AG20443 (cell line): ENCODE results near the gene QSOX2.

Experiments
- DNase-seq: peaks from one replicate; pipeline ENCODE4 v3.0.0; 2012; ENCODE audit warnings: low spot score, mixed read lengths

The QSOX2 gene

DNA sequence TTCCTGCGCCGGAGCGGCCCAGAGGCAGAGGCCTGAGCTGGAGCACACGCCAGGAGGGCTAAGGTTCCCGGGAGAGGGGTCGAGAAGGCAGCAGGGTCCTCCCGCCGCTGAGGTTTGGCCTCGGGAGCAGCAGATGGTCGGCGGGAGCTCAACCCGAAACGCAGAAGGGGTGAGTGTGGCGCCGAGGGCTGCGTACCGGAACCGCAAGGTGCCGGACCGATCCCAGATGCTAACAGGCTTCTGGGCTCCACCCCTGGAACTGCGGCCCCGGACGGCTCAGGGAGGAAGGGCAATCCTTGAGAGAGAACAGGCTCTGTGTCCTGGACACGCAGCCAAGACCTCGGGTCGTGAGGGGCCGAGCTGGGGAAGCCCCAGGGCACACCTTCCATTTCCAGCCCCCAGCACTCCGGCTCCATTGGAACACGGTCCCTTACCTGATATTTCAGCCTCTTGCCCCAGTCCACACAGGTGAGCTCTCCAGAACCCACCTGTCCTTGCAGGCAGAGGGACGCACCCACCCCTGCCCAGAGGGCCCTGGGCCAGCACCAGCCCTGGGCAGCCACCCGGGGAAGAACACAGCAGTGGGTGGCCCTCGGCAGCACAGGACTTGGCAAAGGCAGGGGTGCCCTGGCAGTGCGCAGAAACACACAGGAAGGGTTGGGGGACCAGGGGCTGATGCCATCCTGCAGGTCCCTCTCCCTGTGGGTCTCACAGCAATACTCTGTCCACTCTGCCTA lies 42.0 kb downstream of the QSOX2 start:
- DNase-seq = no peak

DNA sequence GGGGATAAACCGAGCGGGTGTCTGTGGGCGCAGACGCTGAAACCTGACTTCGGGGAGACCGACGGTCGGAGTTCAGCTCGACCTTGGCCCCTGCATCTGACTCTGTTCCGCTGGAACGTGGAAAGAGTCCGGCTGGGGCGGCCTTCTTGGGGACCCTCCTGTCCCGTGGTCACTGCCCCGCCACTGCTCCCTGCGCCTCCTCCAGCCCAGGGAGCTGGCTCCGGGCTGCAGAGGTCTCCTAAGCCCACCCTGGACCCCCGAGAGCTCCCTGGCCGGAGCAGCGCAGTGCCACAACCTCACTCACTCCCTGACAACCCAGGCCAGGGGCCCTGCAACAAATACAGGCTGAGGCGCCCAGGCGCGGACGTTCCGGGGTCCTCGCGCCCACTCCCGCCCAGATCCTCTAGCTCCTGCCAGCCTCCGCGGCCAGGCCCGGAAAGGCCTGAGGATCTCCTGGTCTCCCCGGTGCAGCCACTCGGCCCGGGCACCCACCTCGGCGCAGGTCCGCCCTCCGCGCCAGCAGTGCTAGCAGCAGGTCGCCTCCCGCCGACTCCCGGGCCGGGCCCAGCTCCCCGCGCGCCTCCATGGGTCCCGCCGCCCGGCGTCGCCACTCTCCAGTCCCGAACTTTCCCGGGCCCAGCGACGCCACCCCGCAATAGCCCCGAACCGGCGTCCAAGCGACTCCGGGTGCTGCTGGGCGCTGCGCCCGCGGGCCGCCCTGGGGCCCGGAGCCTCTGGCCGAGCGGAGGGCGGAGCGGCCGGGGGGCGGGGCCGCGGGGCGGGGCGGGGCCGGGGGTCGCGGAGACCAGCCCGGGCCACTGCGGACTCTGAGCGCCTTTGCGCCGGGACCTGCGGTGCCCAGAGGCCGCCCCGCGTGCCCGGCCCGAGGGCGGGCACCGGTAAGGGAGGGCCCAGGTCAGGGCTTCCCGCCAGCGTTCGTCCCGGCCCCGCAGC lies 42.9 kb downstream of the QSOX2 start:
- no peak for DNase-seq

DNA sequence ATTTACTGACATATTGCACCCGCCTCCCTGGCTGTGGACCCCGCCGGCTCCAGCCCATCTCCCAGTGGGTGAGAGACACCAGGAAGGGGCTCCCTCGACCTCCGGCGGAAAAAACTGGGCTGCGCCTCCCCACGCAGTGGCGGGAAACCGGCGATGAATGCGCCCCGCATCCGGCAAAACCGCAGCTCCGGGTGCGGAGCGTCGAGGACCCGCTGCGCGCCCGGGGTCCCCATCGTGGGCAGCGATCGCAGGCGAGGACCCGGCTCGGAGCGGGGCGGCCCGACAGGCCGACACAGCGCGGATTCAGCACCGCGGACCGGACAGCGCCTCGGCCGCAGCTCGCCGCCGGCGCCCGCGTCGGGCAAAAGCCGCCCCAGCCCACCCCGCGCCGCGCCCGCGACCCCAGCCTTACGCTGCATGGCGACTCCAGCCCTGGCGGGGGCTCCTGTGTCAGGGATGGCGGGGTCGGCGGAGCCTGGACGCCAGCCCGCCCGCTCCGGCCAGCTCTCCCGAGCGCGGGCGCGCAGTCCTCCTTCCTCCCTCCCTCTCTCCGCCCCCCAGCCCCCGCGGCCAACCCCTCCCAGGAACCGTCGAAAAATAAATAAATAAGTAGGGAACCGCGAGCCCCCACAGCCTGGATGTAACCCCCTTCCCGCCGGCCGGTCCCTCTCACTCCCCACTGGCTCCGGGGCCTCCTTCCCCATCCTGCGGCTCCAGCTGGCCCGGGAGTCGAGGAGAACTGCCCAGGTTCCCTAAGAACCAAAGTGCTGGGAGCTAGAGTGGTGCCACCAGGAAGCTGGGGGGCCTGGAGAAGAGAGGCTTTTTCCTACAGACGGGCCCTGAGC lies 43.8 kb downstream of the QSOX2 start:
- DNase-seq = peak; percentile 86

DNA sequence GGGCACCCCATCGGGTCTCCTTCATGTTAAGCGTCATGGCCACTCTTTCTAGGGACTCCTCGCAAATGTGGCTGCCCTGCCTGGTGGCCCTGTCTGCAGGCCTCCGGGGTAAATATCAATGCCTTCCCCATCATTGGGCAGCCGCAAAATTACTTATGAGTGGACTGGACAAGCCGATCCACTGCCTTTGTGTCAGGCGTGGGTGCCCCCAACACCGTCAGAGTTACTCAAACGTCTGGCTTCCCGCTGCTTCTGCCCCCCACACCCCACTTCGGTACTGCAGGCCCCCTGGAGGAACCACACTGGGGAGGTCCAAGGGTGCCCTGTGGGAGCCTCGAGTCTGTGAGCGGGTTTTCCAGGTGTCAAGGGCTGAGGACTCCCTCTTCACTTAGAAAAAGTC lies 44.4 kb downstream of the QSOX2 start:
- DNase-seq = no peak

DNA sequence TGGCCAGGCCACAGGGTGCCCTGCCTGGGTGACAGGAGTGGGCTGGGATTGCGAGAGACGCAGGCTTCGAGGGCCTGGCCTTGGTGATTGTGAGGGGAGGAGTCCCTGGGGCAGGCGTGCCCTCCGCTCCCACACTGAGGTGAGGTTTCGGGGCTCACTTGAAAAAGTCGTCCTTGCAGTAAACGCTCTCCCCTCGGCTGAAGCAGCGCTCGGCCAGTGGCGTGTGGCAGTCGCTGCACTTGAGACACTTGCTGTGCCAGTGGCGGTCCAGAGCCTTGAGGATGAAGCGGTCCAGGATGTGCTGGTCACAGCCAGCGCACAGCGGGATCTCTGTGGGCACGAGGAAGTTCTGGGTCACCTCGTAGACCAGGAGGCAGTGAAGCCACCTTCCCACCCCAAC lies 45.2 kb downstream of the QSOX2 start:
- no peak for DNase-seq

DNA sequence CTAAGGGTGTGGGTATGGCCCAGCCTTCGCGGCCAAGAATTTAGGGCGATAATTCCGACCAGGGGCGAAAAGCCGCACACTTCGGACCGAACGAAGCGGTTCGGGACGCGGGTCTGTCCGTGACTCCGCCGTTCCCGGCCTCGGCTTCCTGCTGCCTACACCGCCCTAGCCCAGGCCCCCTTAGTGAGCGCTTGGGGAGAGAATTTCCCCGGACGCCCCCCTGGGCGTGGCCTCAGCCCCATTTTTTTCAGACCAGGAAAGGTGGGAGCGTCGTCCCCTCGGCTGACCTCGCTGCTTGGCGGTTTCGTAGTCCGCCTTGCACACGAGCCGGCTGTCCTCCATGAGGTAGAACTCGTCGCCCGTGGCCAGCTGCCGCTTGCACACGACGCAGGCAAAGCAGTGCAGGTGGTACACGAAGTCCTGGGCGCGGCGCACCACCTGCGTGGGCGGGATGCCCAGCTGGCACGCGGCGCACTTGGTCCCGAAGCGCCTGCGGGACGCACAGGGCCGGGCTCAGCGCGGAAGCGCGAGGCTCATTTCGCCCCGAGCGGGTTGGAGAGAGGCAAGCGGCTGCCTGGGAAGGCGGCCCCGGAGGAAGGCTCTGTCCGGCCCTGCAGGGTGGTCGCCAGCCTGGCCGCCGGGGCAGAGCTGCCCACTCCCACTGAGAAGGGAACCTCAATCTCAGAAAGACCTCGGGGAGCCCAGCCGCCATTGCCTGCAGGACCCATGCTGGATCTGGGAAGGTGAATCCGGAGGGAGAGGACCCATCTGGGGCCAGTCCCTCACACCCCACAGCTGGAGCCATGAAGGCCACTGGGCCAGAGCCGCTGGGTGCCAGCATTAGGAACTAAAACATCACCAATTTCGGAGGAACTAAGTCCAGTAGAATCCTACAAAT lies 46.0 kb downstream of the QSOX2 start:
- DNase-seq = no peak

DNA sequence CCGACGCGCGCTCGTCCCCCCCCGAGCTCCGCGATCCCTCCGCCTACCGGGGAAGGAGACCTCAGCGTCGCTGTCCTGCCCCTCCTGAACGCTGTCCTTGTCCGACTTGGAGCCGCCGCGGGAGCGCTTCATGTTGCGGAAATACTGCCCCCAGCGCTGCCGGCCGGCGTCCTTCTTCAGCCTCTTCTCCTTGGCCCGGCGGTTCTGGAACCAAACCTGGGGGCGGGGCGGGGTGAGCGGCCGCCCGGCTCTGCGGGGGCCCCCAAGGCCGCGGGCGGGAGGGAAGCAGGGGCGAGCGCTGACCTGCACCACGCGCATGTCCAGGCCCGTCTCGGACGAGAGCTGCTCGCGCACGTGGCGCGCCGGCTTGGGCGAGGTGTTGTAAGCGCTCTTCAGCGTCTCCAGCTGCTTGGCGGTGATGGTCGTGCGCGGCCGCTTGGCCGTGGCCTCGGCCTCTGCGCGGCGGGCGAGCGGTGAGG lies 47.0 kb downstream of the QSOX2 start:
- no peak for DNase-seq

DNA sequence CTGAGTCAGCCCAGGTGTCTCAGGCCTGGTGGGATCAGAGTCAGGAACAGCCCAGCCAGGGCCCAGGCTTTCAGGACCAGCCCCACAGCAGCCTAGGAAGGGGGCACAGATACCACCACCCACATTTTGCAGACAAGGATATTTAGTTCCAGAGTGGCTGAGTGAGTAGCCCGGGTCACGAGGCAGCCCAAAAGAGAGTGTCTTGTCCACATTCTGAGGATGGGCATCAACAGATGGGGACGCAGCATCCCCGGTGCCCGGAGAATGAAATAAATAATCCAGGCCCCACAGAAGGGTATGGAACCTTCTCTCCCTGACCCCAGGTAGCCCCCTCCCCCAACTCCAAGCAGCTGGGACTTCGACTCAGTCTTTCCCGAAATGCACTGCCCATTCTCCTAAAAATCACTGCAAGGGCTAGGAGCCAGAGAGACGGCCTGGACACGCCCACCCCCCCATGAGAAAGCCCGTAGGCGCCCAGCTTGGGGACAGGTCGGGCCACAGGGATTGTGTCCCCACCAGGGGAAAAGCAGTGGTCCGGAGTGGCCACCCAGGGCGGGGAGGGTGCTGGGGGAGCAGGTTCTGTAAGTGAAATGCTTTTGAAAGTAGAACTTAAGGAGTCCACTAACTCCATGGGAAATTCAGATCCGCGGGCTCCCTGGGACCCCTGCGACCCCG lies 47.5 kb downstream of the QSOX2 start:
- no peak for DNase-seq

DNA sequence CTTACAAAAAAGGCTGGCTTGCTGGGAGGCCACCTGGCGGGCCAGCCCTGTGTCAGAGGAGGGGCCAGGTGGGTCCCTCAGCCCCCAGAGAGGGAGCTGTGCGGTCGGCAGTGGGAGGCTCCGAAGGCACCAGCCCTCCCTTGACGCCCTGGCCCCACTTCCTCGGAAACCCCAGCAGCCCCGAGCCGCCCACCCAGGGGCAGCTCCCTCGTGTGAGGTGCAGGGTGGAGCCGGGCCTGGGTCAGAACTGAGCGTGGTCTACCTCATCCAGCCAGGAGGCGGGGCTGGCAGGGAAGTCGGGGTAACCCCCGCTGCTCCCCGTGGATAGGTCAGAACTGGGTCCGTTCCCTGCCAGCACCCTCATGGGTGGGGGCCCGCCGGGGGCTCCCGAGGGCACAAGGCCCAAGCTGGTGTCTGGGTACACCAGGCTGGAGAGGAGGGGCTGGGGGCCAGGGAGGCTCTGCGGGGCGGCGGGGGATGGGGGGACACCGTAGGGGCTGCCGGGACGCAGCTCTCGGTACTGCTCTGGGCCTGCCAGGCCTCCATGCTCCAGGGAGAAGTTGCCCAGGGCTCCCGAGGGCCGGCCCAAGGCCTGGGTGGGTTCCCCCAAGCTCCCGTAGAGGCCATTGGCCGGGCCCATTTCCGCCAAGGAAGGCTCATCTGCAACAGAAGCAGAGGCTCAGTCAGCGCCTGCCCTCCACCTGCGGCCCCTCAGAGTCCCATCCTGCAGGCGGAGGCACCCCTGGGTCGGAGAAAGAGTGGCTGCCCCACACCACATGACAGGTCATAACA lies 48.3 kb downstream of the QSOX2 start:
- no peak for DNase-seq

DNA sequence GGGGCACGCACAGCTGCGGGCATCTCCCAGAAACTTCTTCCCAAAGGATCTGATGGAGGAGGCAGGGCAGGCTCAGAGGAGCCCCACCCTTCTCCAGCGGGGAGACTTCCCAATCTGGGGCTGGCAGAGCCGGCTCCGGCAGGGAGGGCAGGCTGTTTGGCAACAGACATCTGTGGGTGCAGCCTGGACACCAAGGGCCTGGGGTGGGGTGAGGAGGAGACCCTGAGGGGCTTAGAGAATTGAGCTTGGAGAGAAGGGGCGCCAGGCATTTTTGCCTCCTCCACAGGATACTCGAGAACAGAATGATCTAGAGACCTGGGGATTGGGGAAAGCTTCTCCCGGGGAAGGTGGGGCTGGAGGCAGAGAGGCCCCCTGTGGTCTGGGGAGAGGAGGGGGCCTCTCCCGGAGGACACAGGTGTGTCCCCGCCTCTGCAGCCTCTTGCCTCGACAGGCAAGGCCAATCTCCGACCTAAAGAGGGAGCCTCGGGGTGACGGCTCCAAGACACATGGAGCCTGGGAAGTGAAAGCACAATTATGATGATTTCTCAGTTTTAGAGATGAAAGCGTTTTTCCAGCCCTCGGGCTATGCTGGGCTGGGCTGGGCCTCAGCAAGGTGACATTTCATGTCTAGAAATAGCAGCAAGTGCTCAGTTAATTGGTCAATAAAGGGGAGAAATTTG lies 49.1 kb downstream of the QSOX2 start:
- DNase-seq = no peak

DNA sequence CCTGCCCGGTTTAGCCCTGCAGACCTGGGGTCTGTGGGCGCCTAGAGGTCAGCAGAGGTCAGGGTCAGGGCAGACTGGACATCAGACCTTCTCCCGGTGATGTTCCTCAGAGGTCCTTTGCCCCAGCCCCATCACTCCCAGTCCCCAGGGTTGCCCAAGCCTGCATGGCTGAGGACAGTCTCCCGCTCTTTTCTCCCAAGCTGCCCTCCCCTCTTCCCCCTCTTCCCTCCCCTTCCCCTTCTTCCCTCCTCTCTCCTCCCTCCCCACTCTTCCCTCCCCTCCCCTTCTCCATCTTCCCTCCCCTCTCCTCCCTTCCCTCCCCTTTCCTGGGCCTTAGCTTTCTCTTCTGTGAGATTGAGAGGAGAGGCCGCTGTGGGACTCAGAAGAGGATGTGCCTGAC lies 51.1 kb downstream of the QSOX2 start:
- no peak for DNase-seq

DNA sequence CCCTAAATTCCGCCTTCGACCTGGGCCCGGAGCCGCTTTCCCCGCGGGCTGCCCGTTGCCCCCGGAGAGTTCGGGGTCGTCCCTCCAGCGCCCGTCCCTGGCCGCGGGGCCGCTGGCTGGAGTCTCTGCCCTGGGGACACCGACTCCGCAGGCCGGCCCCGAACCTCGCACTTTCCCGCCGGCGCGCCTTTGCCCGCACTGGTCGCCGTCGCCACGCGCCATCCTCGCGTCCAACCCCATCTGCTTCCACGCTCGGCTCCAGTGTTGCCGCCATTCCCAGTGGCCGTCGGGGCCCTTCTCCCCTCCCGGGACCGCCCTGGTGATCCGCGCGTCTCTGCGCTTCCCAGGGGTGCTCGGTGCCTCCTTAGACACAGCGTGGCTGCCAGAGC lies 51.7 kb downstream of the QSOX2 start:
- DNase-seq = no peak

DNA sequence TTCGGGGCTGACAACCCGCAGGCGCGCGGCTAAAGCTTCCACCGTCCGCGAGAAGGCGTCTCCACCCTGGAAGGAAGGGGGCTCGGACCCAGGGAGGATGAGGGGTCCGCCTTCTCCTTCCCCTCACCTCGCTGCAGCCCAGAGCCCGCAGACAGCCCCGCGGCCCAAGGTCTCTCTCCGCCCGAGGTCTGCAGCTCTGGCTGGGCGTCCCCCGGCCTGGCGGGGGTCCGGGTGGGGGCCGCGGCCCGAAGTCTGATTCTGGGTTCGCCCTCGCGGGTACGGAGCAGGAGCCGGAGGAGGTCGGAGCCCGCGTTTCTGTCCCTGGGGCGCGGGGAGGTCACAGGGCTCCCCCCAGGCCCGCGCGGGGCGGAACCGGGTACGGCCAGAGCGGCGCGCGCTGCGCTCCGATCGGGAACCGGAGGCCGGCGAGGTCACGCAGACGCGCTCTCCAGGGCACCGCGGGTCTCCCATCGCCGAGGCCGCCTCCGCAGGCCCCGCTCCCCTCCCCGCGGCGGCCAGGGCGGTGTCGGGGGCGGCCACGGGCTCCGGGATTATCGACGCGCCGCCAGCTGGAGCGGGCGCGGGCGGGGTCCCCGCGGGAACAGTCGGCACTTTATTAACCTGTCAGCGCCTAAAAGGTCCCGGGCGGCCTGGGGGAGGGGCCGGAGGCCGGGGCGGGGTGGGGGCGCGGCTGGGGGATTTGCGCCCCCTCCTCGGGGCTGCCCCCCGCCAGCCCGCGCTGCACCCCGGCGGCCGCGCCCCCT lies 52.3 kb downstream of the QSOX2 start:
- DNase-seq = no peak

DNA sequence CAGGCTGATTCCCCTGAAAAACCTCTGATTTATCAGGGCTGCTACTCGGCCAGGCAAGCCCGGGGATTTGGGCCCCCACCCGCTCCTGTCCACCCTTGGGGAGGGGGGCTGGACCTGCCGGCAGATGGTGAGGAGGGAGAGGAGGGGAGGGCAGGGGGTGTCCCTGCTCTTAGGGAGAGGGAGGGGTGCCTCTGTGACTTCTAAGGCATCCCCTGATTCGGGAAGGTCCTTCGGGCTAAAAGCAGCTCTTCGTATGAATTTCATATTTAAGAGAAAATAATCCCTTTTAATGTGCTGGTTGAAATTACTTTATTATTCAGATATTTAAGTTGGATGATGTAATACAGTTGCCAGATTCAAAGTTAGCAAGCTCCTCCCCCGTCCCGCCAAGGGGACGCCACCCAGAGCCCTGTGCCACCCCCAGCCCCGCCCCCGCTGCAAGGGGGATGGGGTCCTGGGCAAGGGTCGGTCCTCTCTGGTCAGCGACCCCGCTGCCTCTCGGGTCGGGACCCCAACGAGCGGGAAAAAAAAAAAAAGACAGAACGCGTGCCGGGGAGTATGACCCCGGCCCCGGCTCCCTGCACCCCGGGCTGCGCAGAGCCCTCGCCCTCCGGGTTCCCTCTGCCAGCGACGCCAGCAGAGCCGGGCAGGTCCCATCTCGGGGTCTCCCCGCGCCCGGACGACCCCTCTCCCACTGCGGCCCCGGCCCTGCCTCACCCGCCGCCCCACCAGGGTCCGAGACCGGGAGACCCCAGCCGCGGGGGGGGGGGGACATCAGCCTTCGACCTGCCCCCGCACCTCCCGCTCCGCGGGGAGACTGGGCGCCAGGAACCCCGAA lies 53.1 kb downstream of the QSOX2 start:
- DNase-seq = no peak

DNA sequence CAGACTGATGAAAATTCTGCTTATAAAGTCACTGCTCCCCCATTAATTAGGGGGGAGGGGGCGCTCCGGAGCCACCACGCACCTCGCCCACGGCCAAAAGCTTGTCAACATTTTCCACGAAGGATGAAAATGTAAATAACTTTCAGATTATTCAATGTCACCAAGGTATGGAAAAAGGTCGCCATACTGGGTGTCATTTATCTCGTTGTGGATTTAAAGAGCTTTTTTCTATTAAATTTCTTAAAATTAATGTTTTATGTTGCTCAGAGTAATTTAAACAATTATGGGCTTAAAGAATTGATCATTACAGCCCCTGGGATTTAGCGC lies 53.7 kb downstream of the QSOX2 start:
- no peak for DNase-seq

DNA sequence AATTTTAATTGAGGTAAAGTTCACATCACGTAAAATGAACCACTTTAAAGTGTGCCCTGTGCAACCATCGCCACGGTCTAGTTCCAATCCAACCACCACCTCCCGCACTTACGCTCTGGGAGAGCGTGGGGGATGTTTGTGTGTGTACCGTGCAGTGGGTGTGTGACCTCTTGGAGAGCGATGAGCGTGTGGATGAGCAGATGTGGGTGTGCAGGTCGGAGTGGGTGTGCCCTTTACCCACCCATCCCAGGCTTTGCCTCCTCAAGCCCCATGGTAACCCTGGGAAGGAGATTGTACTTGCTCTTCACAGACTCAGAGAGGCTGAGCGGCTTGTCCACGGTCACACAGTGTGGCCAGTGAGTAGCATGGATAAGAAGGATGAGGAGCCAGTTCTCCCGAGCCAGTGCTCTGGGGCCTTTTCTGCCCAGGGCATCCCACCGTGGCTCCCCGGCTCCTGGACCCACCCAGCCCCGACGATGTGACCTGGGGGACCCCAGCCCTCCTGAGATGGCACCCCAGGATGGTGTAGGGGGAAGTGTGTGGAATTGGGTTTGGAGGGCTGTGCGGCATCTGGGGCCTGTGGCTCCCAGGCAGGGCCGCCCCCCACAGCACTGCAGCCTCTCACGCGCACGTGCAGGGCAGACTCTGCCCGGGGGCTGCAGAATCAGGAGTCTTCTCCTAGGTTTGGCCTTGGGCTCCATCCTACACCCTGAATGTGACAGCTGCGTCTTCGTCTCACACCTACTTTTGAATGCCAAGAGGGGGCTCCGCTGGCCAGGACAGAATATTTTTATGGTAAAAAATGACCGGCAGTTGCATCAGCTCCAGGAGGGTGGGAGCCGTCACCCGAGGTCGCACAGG lies 54.3 kb downstream of the QSOX2 start:
- DNase-seq = no peak

DNA sequence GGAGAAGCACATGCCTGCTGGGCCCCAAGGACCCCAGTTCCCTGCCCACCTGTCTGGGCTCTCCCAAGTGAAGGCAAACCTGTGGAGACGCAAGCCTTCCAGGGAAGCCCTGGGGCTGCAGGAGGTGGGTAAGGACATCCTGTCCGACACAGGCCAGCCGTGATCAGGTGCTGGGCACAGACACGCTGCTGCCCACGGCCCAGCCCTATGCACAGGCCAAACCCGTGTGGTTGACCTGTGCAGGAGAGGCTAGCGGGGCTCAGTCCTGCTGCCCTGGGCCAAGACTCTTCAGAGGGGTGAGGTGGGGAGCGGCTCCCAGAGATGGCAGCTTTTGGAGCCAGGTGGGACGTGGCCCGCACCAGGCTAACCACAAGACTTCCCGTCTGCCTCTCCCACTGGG lies 55.0 kb downstream of the QSOX2 start:
- DNase-seq = no peak
